Breast epithelium (tissue), 4 donors: Measurements from ENCODE around the gene FAT1. TPM values are rescaled to one million over a fixed set of nuclear protein-coding genes. Genes with fewer than 3 reads are reported as not detected.

Experiments used
- DNase-seq, 2 donors: peaks; one replicate each; pipeline ENCODE4 v3.0.0-alpha.2; 2019; ENCODE audit warnings: low spot score in 2 of 2
- H3K27ac ChIP-seq, 2 donors: fragments of 200-600 bp; sonication (generic) in 1 of 2; one replicate each; pipeline ENCODE4 v1.5.1; 2016 to 2019; ENCODE audit warnings: mild to moderate bottlenecking in 1 of 2
- H3K27me3 ChIP-seq, 2 donors: fragments of 200-600 bp; sonication (generic) in 1 of 2; one replicate each; pipeline versions ENCODE4 v1.5.1 to v1.6.0; 2017 to 2019; ENCODE audit warnings: control low read depth in 1 of 2, mild to moderate bottlenecking in 1 of 2
- H3K36me3 ChIP-seq: fragments of 200-600 bp; one replicate; pipeline ENCODE4 v1.5.1; 2019
- H3K4me1 ChIP-seq, 2 donors: fragments of 200-600 bp; sonication (generic); one replicate each; pipeline ENCODE4 v1.5.1; 2016 to 2019; ENCODE audit warnings: control low read depth in 1 of 2
- H3K4me3 ChIP-seq, 3 donors: fragments of 200-600 bp; sonication (generic); 1 replicate in 2 of 3; 2 replicates in 1 of 3; pipeline ENCODE4 v1.5.1; 2016 to 2019; ENCODE audit warnings: mild to moderate bottlenecking in 3 of 3, moderate library complexity in 2 of 3
- H3K9me3 ChIP-seq, 2 donors: fragments of 200-600 bp; sonication (generic) in 1 of 2; one replicate each; pipeline ENCODE4 v1.5.1; 2016 to 2019; ENCODE audit warnings: control low read depth in 1 of 2
- CTCF ChIP-seq, 3 donors: fragments of 450-650 bp; IDR thresholded peaks; one replicate each; pipeline ENCODE4 v1.5.1; 2016 to 2017; ENCODE audit warnings: antibody characterized with exemption in 3 of 3, mild to moderate bottlenecking in 3 of 3, moderate library complexity in 3 of 3
- POLR2A ChIP-seq: fragments of 450-650 bp; IDR thresholded peaks from one replicate; pipeline ENCODE4 v1.6.1; 2016; ENCODE audit warnings: antibody characterized with exemption, mild to moderate bottlenecking, moderate library complexity
- POLR2AphosphoS5 ChIP-seq, 3 donors: sonication (generic); formaldehyde crosslinking; IDR thresholded peaks; one replicate each; pipeline ENCODE4 v1.6.1; 2017; ENCODE audit warnings: antibody characterized with exemption in 3 of 3
- intact Hi-C: fragments of 100-400 bp; cut with DNase I; formaldehyde crosslinking; loops from one replicate; pipeline ENCODE4 v1.15.1; 2023; ENCODE audit warnings: low total_unique reads
- total RNA-seq, 3 donors: library from RNA; depleted of rRNA; stranded (reverse); fragments of >200 nt; gene quantifications; one replicate each; pipeline ENCODE4 v1.1.0, GENCODE V29; 2016

Gene FAT1
- total RNA-seq, 3 donors from 2014 or later = 54.2 to 125 (median 87.2) TPM

GRCh38 chr4:186717556-186717955 is 6.1 kb downstream of the FAT1 start:
- intact Hi-C loops = no loop called here
- H3K27me3 ChIP-seq = no peaks in the 10 kb centered on the region
- peaks cover 0 to 8% of the 10 kb centered on the region in 2 donors for H3K9me3 ChIP-seq
- DNase-seq = no peak
- no peaks in the 10 kb centered on the region for H3K4me1 ChIP-seq
- no peak overlapping the region for H3K27ac ChIP-seq
- no peak for TF ChIP-seq CTCF (IDR thresholded peaks at IDR 0.05)
- no peak for TF ChIP-seq POLR2AphosphoS5 (IDR thresholded peaks at IDR 0.05)
- TF ChIP-seq POLR2A = no peak
- H3K36me3 ChIP-seq = no peaks in the 10 kb centered on the region
- H3K4me3 ChIP-seq = no peak overlapping the region

- no peak for TF ChIP-seq POLR2AphosphoS5 (IDR thresholded peaks at IDR 0.05)
- no peak for TF ChIP-seq CTCF (IDR thresholded peaks at IDR 0.05)
- TF ChIP-seq POLR2A = no peak
- Histone ChIP-seq H3K36me3 (no peaks in the 10 kb centered on the region), H3K27ac (no peak overlapping the region), H3K4me3 (no peak overlapping the region), H3K4me1 (no peaks in the 10 kb centered on the region), H3K9me3 (peaks cover 0 to 8% of the 10 kb centered on the region in 2 donors), H3K27me3 (no peaks in the 10 kb centered on the region)
- DNase-seq = no peak
- intact Hi-C loops = no loop called here
Measured at GRCh38 chr4:186715077-186715476, 8.6 kb downstream of the FAT1 start.

- Histone ChIP-seq H3K27ac (no peak overlapping the region), H3K4me1 (no peaks in the 10 kb centered on the region), H3K36me3 (no peaks in the 10 kb centered on the region), H3K4me3 (no peak overlapping the region), H3K27me3 (no peaks in the 10 kb centered on the region), H3K9me3 (no peaks in the 10 kb centered on the region)
- no peak for DNase-seq
- intact Hi-C loops = no loop called here
- no peak for TF ChIP-seq CTCF (IDR thresholded peaks at IDR 0.05)
- no peak for TF ChIP-seq POLR2A
- TF ChIP-seq POLR2AphosphoS5 (IDR thresholded peaks at IDR 0.05) = no peak
Measured at GRCh38 chr4:186714006-186714675, 9.5 kb downstream of the FAT1 start.

GRCh38 chr4:186712690-186713089 is 11.0 kb downstream of the FAT1 start:
- Histone ChIP-seq H3K36me3 (no peaks in the 10 kb centered on the region), H3K4me1 (no peaks in the 10 kb centered on the region), H3K27ac (no peak overlapping the region), H3K9me3 (no peaks in the 10 kb centered on the region), H3K27me3 (no peaks in the 10 kb centered on the region), H3K4me3 (no peak overlapping the region)
- intact Hi-C loops = no loop called here
- TF ChIP-seq POLR2A (no peak), CTCF (IDR thresholded peaks at IDR 0.05) (no peak), POLR2AphosphoS5 (IDR thresholded peaks at IDR 0.05) (no peak)
- DNase-seq = no peak

GRCh38 chr4:186710521-186711119 is 13.0 kb downstream of the FAT1 start:
- TF ChIP-seq CTCF (IDR thresholded peaks at IDR 0.05) = no peak
- no peak for TF ChIP-seq POLR2AphosphoS5 (IDR thresholded peaks at IDR 0.05)
- TF ChIP-seq POLR2A = no peak
- Histone ChIP-seq H3K27ac (no peak overlapping the region), H3K4me3 (no peak overlapping the region), H3K9me3 (no peaks in the 10 kb centered on the region), H3K4me1 (no peaks in the 10 kb centered on the region), H3K27me3 (no peaks in the 10 kb centered on the region), H3K36me3 (no peaks in the 10 kb centered on the region)
- DNase-seq = no peak
- intact Hi-C loops = no loop called here
